Gastrocnemius medialis (tissue), 4 donors: ENCODE results near the gene TRAPPC11.

Source experiments
- CTCF ChIP-seq, 5 experiments: fragments of 450-650 bp in 3 of 5; fragments of 200-600 bp in 2 of 5; sonication (generic) in 2 of 5; IDR thresholded peaks in 4 of 5; conservative IDR thresholded peaks in 1 of 5; 1 replicate in 4 of 5; 2 replicates in 1 of 5; pipeline ENCODE4 v1.5.1; 2016 to 2019; ENCODE audit warnings: antibody characterized with exemption in 5 of 5, mild to moderate bottlenecking in 3 of 5, moderate library complexity in 3 of 5
- POLR2A ChIP-seq, 2 donors: fragments of 450-650 bp; IDR thresholded peaks; one replicate each; pipeline ENCODE4 v1.6.1; 2017; ENCODE audit warnings: antibody characterized with exemption in 2 of 2, mild to moderate bottlenecking in 2 of 2, moderate library complexity in 2 of 2

GRCh38 chr4:183721207-183722081 is 62.4 kb downstream of the TRAPPC11 start:
- TF ChIP-seq CTCF (IDR thresholded peaks at IDR 0.05 in 4 of 5, conservative IDR thresholded peaks at IDR 0.05 in 1 of 5), result no peak
- no peak for TF ChIP-seq POLR2A (IDR thresholded peaks at IDR 0.05)
